Coronary artery (tissue), 2 donors: ENCODE data around the gene PRICKLE1.

Experiments
- DNase-seq: peaks from one replicate; pipeline ENCODE4 v3.0.0-alpha.2; 2017; ENCODE audit warnings: low spot score
- H3K27ac ChIP-seq, 2 donors: fragments of 200-600 bp; sonication (generic); one replicate each; pipeline ENCODE4 v1.5.1; 2016 to 2019
- H3K4me3 ChIP-seq: fragments of 200-600 bp; sonication (generic); 2 replicates; pipeline ENCODE4 v1.5.1; 2016; ENCODE audit warnings: mild to moderate bottlenecking, moderate library complexity
- CTCF ChIP-seq: fragments of 200-600 bp; sonication (generic); IDR thresholded peaks from one replicate; pipeline ENCODE4 v1.5.1; 2019; ENCODE audit warnings: antibody characterized with exemption

Gene PRICKLE1

DNA sequence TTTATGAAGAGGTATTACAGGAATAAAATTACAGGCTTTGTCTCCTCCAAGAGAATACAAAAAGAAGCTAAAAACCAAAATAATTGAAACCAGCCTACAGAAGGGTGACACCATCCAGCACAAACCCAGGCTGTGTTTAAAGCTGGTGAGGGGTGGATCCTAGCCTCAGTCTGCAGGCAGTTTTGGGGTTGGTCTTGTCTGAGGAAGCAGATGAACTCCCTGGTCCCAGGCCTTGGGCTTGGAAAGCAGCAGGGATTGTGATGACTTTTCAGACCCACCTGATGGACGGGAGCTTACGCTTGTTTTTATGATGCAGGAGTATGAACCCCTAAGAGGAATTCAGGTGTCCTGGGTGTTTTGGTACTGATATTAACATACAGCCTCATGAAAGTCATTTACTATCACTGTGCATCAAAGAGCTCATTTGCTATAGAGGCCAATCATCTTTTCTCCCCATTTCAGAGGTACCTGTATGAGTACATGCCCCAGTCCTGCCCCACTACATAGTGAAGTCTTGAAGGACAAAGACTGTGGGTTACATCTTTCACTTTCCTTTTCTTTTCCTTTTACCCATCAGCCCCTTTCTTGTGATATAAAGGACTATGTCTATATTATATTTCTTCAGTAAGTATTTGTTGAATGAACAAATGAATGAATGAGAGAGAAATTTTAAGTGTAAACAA, 18.1 kb downstream of the PRICKLE1 start:
- Histone ChIP-seq H3K4me3 (no peak overlapping the region), H3K27ac (no peak overlapping the region)
- no peak for DNase-seq
- TF ChIP-seq CTCF: no peak

GRCh38 chr12:42570076-42570475, 19.5 kb downstream of the PRICKLE1 start:
- no peak overlapping the region for H3K4me3 ChIP-seq
- no peak for DNase-seq
- no peak overlapping the region for H3K27ac ChIP-seq
- no peak for TF ChIP-seq CTCF

DNA sequence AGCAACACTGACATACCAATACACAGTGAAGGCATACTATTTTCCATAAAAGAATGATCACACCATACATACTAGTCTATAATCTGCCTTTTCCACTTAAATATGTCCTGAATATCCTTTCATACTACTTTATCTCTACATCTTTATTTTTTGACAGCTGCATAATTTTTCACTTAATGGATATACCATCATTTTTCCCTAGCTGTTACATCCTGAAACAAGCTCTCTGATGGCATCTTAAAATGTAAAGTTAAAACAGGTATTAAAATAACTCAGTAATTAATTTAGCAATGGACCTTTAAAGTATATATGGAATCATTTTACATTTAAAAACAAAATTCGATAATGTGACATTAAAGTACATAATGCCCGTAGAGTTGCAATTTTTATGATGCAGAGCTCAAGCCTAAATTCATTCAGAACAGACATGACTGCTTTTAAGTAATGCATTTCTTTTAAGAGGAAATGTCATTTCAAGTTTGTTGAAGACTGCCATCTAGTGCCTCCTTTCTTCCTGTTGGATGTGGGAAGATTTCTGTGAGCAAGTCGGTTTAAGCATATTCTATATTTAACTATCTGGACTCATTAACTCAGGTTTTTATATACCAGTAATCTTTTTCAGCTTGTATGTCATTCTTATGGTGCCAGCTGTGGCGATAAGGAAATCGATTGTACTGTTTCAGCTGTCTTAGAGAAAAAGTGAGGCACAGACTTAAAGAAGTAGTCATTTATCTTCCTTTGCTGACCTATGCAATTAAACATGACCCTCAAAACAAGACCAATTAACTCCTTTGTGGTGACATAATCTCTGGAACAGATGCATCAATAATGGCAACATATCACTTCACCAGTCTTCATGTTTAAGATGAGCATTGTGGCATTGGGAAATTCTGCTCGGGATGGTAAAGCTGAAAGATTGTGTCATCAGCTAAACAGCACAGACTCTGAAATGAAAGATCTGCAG, 20.3 kb downstream of the PRICKLE1 start:
- no peak overlapping the region for H3K4me3 ChIP-seq
- TF ChIP-seq CTCF: peak; percentile 17
- H3K27ac ChIP-seq: no peak overlapping the region
- no peak for DNase-seq

DNA sequence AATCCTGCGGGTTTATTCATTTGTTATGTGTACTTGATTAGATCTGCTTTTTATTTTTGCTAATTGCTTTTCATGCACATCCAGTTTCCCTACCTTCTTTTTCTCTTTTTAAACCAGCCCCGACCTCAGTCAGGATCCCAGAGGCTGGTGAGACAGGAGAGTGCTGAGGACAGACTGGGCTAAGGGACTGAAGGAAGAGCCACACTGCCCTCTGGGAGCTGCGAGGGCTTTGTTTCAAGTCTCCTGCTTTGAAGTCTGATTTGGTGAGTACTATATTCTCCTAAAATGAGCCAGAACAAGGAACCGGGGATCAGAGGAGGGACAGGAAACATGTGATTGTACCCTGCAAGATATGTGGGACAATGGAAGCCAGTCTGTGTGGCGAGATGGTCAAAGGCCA, 23.9 kb downstream of the PRICKLE1 start:
- no peak for DNase-seq
- Histone ChIP-seq H3K27ac (no peak overlapping the region), H3K4me3 (no peak overlapping the region)
- no peak for TF ChIP-seq CTCF

DNA sequence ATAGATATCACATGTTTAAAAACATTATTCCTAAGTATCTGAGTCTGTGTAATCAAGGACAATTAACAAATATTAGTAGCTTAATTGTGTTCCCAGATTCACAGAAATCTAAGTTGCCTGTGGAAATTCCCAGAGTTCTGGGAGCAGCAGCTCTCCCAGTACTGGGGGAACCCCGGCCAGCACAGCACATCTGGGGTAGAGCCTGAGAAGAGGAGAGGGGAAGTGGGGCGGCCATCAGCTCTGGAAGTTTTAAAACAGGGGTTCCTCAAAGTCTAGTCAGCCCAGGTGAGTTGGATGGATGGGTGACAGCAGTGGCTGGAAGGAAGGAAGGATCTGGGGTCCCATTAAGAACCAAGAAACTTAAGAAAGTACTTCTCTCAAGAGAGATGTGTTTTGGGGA, 24.6 kb downstream of the PRICKLE1 start:
- TF ChIP-seq CTCF: no peak
- no peak for DNase-seq
- H3K27ac ChIP-seq: no peak overlapping the region
- no peak overlapping the region for H3K4me3 ChIP-seq

DNA sequence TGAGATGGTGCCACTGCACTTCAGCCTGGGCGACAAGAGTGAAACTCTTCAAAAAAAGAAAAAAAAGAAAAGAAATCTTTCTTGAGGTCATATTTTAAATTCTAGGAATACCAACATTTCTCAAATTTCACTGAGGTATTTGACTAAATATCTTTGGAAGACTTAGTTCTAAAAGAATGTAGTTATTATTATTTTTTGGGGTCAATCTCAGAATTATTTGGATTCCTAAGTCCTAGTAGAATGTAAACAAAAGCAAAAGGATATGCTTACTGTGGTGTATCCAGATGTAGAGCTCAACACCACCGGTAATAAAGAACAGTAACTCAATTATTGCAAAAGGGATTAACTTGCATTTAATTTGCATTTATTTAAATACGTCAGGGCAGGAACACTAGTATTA, 25.0 kb downstream of the PRICKLE1 start:
- Histone ChIP-seq H3K27ac (no peak overlapping the region), H3K4me3 (no peak overlapping the region)
- no peak for TF ChIP-seq CTCF
- DNase-seq: no peak
